ENCODE data around the gene RGS9. TPM values are rescaled to one million over a fixed set of nuclear protein-coding genes. Genes with fewer than 3 reads are reported as not detected.

RGS9 gene
- total and polyA plus RNA-seq, 10 of the 15 experiments (the other 5 are each of a cell fraction or from before 2014, with no cell fraction given) = 1.1 to 10.6 (median 5.6) TPM

GRCh38 chr17:65259696-65260485, 122.7 kb downstream of the RGS9 start:
- FAIRE-seq (no peak), ATAC-seq (no peak), DNase-seq (ENCODE audit: low read depth, low spot score) (no peak)
- H3K9me3 ChIP-seq (replicated peaks; ENCODE audit: control insufficient read depth, insufficient read depth, low read length) = no peaks in the 10 kb centered on the region; the same call in 2 of the 3 replicates
- H3K9ac ChIP-seq (ENCODE audit: control insufficient read depth, insufficient read depth, low read length) = no peak overlapping the region
- peaks cover 1 to 3% of the 10 kb centered on the region in 2 experiments; a peak in 2 of 4 replicates for H3K27me3 ChIP-seq (replicated peaks in 1 of 2; ENCODE audit: control insufficient read depth in 2 of 2, insufficient read depth in 2 of 2, low read length in 1 of 2)
- H3K79me2 ChIP-seq (ENCODE audit: control insufficient read depth, insufficient read depth, low read length) = no peaks in the 10 kb centered on the region
- no peak overlapping the region for H2AFZ ChIP-seq (ENCODE audit: control insufficient read depth, low read depth, low read length)
- RAD21 ChIA-PET (ENCODE audit: unreplicated experiment) = no interaction called here
- BruUV-seq (replicated peaks) = no TSS peak
- in situ Hi-C loops (cut with MboI) = no loop called here
- POLR2A ChIA-PET = no interaction called here
- TF ChIP-seq RAD21 (IDR thresholded peaks at IDR 0.05; ENCODE audit: insufficient read depth, low read depth, low read length) (no peak), BCL11A (IDR thresholded peaks at IDR 0.05; ENCODE audit: low read depth, low read length) (no peak), BRCA1 (IDR thresholded peaks at IDR 0.05; ENCODE audit: low read depth, low read length) (no peak), LARP7 (IDR thresholded peaks at IDR 0.05) (no peak), ZNF24 (IDR thresholded peaks at IDR 0.05) (no peak), EED (IDR thresholded peaks at IDR 0.05; ENCODE audit: low read depth) (no peak), BMI1 (IDR thresholded peaks at IDR 0.05; ENCODE audit: borderline replicate concordance) (no peak), CREM (IDR thresholded peaks at IDR 0.05; ENCODE audit: low read depth) (no peak), HDGF (IDR thresholded peaks at IDR 0.05) (no peak), CTCF (IDR thresholded peaks at IDR 0.05 in 2 of 3, conservative IDR thresholded peaks at IDR 0.05 in 1 of 3; ENCODE audit: control insufficient read depth in 2 of 3, extremely low read depth in 1 of 3, insufficient read depth in 1 of 3, low read depth in 3 of 3, low read length in 3 of 3) (no peak), REST (IDR thresholded peaks at IDR 0.05; ENCODE audit: low read depth, low read length) (no peak), JUNB (IDR thresholded peaks at IDR 0.05) (no peak), CHD4 (IDR thresholded peaks at IDR 0.05) (no peak), SPI1 (IDR thresholded peaks at IDR 0.05; ENCODE audit: borderline replicate concordance, insufficient read depth, low read depth, low read length) (no peak), FOS (IDR thresholded peaks at IDR 0.05; ENCODE audit: borderline replicate concordance, extremely low read depth, insufficient read length) (no peak), ZBED1 (IDR thresholded peaks at IDR 0.05; ENCODE audit: borderline replicate concordance) (no peak), NR2C2 (IDR thresholded peaks at IDR 0.05; ENCODE audit: borderline replicate concordance, control insufficient read depth, insufficient read length, low read depth) (no peak), HDAC2 (IDR thresholded peaks at IDR 0.05) (no peak)
- TF ChIP-seq, protein P1, sequence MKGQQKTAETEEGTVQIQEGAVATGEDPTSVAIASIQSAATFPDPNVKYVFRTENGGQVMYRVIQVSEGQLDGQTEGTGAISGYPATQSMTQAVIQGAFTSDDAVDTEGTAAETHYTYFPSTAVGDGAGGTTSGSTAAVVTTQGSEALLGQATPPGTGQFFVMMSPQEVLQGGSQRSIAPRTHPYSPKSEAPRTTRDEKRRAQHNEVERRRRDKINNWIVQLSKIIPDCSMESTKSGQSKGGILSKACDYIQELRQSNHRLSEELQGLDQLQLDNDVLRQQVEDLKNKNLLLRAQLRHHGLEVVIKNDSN (IDR thresholded peaks at IDR 0.05; ENCODE audit: borderline replicate concordance, extremely low read length, insufficient read depth, low read depth, low read length) = no peak
- H3K36me3 ChIP-seq (ENCODE audit: control insufficient read depth in 2 of 2, insufficient read depth in 2 of 2, low read length in 1 of 2) = no peaks in the 10 kb centered on the region
- no peak overlapping the region for H3K4me3 ChIP-seq
- H3K4me2 ChIP-seq (ENCODE audit: control insufficient read depth, insufficient read depth) = no peak overlapping the region
- H4K20me1 ChIP-seq (ENCODE audit: control insufficient read depth, insufficient read depth) = no peaks in the 10 kb centered on the region
- H3K4me1 ChIP-seq (ENCODE audit: control insufficient read depth, insufficient read depth, low read length) = no peaks in the 10 kb centered on the region
- intact Hi-C loops (cut with micrococcal nuclease; ENCODE audit: unreplicated experiment) = no loop called here
- H3K27ac ChIP-seq (ENCODE audit: control insufficient read depth, insufficient read depth) = no peak overlapping the region
- WGBS (ENCODE audit: insufficient coverage, insufficient replicate concordance, low lambda C conversion rate, missing lambda C conversion rate) = 17% methylated on average over 7 of the region's 7 CpGs
- SMC1A ChIA-PET (ENCODE audit: uncharacterized antibody, unreplicated experiment) = no interaction called here
- CTCF ChIA-PET = interaction anchor here (0.7 to 1.0 kb wide), 2 partner anchors 331 to 905 kb away, joined by 3 read pairs; no protein-coding TSS in a partner anchor

Measured in GM12878 (cell line).